ENCODE measurements around the gene LRGUK.

DNA sequence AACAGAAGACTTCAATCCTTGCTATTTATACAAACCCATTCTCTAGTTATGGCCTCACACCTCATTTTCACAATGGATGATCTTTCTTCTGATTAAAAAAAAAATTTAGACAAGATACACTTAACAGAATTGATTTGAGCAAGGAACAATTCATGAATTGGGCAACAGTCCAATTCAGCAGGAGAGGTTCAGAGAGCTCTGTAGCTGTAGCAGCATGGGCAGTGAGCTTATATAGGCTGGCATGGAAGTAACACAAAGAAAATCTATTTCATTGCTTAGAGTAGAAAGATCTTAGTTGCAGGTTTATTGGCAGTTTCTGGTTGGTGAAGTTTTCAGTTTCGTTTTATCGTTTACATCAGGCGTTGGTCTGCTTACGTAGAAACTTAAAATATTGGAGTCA, 23.0 kb upstream of the LRGUK start:
- TF ChIP-seq, protein P1, sequence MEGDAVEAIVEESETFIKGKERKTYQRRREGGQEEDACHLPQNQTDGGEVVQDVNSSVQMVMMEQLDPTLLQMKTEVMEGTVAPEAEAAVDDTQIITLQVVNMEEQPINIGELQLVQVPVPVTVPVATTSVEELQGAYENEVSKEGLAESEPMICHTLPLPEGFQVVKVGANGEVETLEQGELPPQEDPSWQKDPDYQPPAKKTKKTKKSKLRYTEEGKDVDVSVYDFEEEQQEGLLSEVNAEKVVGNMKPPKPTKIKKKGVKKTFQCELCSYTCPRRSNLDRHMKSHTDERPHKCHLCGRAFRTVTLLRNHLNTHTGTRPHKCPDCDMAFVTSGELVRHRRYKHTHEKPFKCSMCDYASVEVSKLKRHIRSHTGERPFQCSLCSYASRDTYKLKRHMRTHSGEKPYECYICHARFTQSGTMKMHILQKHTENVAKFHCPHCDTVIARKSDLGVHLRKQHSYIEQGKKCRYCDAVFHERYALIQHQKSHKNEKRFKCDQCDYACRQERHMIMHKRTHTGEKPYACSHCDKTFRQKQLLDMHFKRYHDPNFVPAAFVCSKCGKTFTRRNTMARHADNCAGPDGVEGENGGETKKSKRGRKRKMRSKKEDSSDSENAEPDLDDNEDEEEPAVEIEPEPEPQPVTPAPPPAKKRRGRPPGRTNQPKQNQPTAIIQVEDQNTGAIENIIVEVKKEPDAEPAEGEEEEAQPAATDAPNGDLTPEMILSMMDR (conservative IDR thresholded peaks at IDR 0.05; ENCODE audit: low read length): no peak
- TF ChIP-seq EZH2phosphoT487 (IDR thresholded peaks at IDR 0.05; ENCODE audit: borderline replicate concordance): no peak
